Endothelial cell (in vitro differentiated cells): ENCODE measurements around the gene BET1. TPM values are rescaled to one million over a fixed set of nuclear protein-coding genes. Genes with fewer than 3 reads are reported as not detected.

Experiments
- DNase-seq: peaks from one replicate; pipeline ENCODE4 v3.0.0; 2021; ENCODE audit warnings: low spot score
- H3K27ac Mint-ChIP-seq: one replicate; pipeline ENCODE4 v1.8.0; 2021; ENCODE audit warnings: mixed read lengths, inconsistent platforms; ENCODE audit not compliant: unreplicated experiment
- H3K27me3 Mint-ChIP-seq: one replicate; pipeline ENCODE4 v1.8.0; 2021; ENCODE audit warnings: mild to moderate bottlenecking, moderate library complexity, mixed read lengths, inconsistent platforms; ENCODE audit not compliant: unreplicated experiment
- H3K36me3 Mint-ChIP-seq: one replicate; pipeline ENCODE4 v1.8.0; 2021; ENCODE audit warnings: mild to moderate bottlenecking, low read depth, mixed read lengths, inconsistent platforms; ENCODE audit not compliant: unreplicated experiment
- H3K4me1 Mint-ChIP-seq: one replicate; pipeline ENCODE4 v1.8.0; 2021; ENCODE audit warnings: mild to moderate bottlenecking, mixed read lengths, inconsistent platforms; ENCODE audit not compliant: unreplicated experiment
- H3K4me3 Mint-ChIP-seq: one replicate; pipeline ENCODE4 v1.8.0; 2021; ENCODE audit warnings: mild to moderate bottlenecking, mixed read lengths, inconsistent platforms; ENCODE audit not compliant: unreplicated experiment
- H3K9me3 Mint-ChIP-seq: one replicate; pipeline ENCODE4 v1.8.0; 2021; ENCODE audit warnings: mixed read lengths, inconsistent platforms; ENCODE audit not compliant: unreplicated experiment
- total RNA-seq: library from RNA; stranded (reverse); fragmentation: NEBNext Ultra II Directional; extraction: Animal tissue kit (Norgen Biotek cat#: 25700); gene quantifications from one replicate; pipeline ENCODE4 v1.2.1, GENCODE V29; 2021; ENCODE audit not compliant: unreplicated experiment
- TF ChIP-seq, protein P1 (sequence below): fragments of 200-600 bp; sonication (generic); IDR thresholded peaks from one replicate; pipeline ENCODE4 v1.5.0; 2021; ENCODE audit warnings: antibody characterized with exemption; ENCODE audit not compliant: unreplicated experiment

The BET1 gene
- total RNA-seq, 1 donor from 2014 or later: 30.0 TPM

DNA sequence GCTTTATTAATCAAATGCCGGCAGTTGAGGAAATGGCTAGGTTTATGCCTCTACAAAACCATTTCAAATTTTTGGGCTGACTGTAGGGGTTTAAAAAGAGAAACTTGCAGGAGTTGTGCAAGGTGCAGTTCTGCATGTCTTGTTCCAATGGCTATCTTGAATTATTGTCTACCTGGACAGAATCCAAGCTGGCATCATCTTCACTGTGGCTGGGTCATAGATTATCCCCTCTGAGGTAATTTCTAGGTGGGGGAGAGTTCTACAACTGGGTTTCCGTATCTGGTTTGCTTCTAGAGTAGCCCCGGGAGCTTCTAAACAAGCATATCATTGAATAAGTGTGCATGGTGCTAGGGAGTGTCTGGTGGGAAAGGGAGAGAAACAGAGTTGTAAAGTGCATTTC, 16.9 kb downstream of the BET1 start:
- Mint-ChIP-seq H3K36me3 (no peaks in the 10 kb centered on the region), H3K27ac (no peak overlapping the region), H3K4me3 (no peak overlapping the region), H3K9me3 (no peaks in the 10 kb centered on the region), H3K4me1 (no peaks in the 10 kb centered on the region), H3K27me3 (no peaks in the 10 kb centered on the region)
- TF ChIP-seq, protein P1, sequence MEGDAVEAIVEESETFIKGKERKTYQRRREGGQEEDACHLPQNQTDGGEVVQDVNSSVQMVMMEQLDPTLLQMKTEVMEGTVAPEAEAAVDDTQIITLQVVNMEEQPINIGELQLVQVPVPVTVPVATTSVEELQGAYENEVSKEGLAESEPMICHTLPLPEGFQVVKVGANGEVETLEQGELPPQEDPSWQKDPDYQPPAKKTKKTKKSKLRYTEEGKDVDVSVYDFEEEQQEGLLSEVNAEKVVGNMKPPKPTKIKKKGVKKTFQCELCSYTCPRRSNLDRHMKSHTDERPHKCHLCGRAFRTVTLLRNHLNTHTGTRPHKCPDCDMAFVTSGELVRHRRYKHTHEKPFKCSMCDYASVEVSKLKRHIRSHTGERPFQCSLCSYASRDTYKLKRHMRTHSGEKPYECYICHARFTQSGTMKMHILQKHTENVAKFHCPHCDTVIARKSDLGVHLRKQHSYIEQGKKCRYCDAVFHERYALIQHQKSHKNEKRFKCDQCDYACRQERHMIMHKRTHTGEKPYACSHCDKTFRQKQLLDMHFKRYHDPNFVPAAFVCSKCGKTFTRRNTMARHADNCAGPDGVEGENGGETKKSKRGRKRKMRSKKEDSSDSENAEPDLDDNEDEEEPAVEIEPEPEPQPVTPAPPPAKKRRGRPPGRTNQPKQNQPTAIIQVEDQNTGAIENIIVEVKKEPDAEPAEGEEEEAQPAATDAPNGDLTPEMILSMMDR: no peak
- DNase-seq: no peak

DNA sequence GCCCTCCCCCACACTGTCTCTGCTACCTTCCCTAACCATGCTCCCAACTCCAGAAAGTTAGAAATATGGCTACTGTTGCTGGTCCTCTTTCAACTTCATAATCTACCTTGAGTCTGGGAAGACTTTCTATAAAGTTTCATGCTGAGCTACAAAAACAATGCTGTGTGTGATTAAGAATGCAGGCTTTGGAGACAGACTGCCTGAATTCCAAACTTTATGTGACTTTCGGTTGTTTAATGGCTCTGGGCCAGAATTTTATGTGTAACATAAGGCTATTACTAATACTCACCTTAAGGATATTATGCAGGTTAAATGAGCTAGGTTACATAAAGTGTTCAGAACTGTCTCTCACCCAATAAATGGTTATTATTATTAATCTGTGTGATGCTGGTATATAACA, 19.1 kb downstream of the BET1 start:
- no peaks in the 10 kb centered on the region for H3K36me3 Mint-ChIP-seq
- DNase-seq: no peak
- H3K4me3 Mint-ChIP-seq: no peak overlapping the region
- TF ChIP-seq, protein P1: no peak
- H3K27ac Mint-ChIP-seq: no peak overlapping the region
- H3K4me1 Mint-ChIP-seq: no peaks in the 10 kb centered on the region
- H3K9me3 Mint-ChIP-seq: no peaks in the 10 kb centered on the region
- no peaks in the 10 kb centered on the region for H3K27me3 Mint-ChIP-seq

DNA sequence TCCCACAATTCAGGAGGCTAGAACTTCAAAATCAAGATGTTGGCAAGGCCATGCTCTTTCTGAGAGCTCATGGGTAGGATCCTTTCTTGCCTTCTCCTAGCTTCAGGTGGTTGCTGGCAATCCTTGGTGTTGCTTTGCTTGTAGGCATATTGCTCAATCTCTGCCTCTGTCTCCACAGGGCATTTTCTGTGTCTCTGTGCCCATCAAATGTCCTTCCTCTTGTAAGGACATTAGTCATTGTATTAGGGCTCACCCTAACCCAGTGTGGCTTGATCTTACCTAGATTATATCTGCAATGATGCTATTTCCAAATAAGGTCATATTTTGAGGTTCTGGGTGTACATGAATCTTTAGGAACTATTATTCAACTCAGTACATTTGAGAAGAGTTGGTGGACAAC, 20.1 kb downstream of the BET1 start:
- no peaks in the 10 kb centered on the region for H3K9me3 Mint-ChIP-seq
- H3K27me3 Mint-ChIP-seq: no peaks in the 10 kb centered on the region
- DNase-seq: no peak
- TF ChIP-seq, protein P1: no peak
- no peaks in the 10 kb centered on the region for H3K4me1 Mint-ChIP-seq
- H3K27ac Mint-ChIP-seq: no peak overlapping the region
- no peaks in the 10 kb centered on the region for H3K36me3 Mint-ChIP-seq
- H3K4me3 Mint-ChIP-seq: no peak overlapping the region

DNA sequence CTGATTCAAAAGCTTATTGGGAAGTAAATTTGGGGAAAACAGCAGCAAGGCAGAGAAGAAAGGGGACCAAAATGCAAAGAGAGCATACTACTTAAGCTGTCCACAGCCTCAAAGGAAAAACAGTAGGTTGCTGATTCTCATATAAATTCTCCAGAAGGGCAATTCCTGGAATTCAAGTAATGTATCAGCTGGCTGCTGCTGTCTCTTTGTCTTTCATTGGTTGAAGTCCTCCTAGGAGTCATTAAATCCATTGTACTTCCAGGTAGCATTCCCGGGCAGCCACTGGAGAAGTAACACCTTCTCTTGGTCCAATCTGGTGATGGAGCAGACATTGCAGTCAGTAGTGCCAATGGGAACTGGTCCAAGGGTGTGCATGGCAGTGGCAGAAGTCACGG, 22.7 kb downstream of the BET1 start:
- no peak overlapping the region for H3K27ac Mint-ChIP-seq
- no peaks in the 10 kb centered on the region for H3K9me3 Mint-ChIP-seq
- TF ChIP-seq, protein P1: no peak
- no peaks in the 10 kb centered on the region for H3K36me3 Mint-ChIP-seq
- H3K4me1 Mint-ChIP-seq: no peaks in the 10 kb centered on the region
- no peaks in the 10 kb centered on the region for H3K27me3 Mint-ChIP-seq
- H3K4me3 Mint-ChIP-seq: no peak overlapping the region
- DNase-seq: no peak

DNA sequence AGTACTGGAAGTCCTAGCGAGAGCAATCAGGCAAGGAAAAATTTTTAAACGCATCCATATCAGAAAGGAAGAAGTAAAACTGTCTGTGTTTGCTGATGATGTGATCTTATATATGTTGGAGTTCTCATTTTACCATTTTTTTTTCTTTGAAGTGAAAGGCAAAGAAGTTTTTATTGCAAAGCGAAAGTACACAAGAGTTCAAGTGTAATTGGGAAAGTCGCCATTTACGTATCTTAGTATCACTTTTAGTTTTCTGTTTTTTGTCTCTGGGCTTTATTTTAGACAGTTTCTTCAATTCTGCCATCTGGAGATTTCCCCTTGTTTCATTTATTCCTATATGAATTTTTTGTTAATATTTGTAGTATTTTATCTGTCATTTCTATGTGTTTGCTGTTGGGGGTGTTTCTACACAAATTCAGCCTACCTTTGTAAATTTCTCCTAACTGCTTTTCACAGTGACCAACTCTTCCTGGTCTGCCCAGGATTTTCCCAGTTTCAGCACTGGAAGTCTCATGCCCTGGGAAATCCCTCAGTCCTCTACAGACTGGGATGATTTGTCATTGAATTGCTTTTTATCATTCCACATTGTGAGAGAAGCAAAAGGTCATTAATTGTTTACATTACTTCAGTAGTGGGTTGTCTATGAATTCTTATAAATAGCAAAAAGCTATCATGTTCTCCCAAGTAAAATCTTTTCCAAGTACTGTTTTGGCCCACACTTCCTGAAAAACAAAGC, 23.2 kb downstream of the BET1 start:
- no peaks in the 10 kb centered on the region for H3K36me3 Mint-ChIP-seq
- no peak for DNase-seq
- TF ChIP-seq, protein P1: no peak
- no peaks in the 10 kb centered on the region for H3K4me1 Mint-ChIP-seq
- H3K9me3 Mint-ChIP-seq: no peaks in the 10 kb centered on the region
- no peak overlapping the region for H3K27ac Mint-ChIP-seq
- H3K4me3 Mint-ChIP-seq: no peak overlapping the region
- no peaks in the 10 kb centered on the region for H3K27me3 Mint-ChIP-seq
